H1 (cell line): ENCODE measurements around the gene MSH4. TPM values are rescaled to one million over a fixed set of nuclear protein-coding genes. Genes with fewer than 3 reads are reported as not detected.

Experiments used
- ASH2L ChIP-seq: fragments of 200-600, 300-600 bp; sonication (generic); IDR thresholded peaks from one replicate; pipeline ENCODE4 v1.7.1; 2017; ENCODE audit warnings: low read length
- KDM4A ChIP-seq: IDR thresholded peaks from one replicate; pipeline ENCODE4 v1.7.1; 2012; ENCODE audit warnings: low read depth, mild to moderate bottlenecking, moderate library complexity, low read length, inconsistent platforms; ENCODE audit not compliant: severe bottlenecking
- MAFK ChIP-seq: IDR thresholded peaks from 2 replicates; pipeline ENCODE4 v1.6.1; 2012; ENCODE audit warnings: low read depth, mild to moderate bottlenecking, improper control_type of control experiment, low read length
- SUZ12 ChIP-seq: fragments of 200-600 bp; sonication (generic); IDR thresholded peaks from 2 replicates; pipeline ENCODE4 v1.6.1; 2012; ENCODE audit warnings: mild to moderate bottlenecking, inconsistent platforms, low read length, moderate library complexity, mixed read lengths
- YY1 ChIP-seq: IDR thresholded peaks from 2 replicates; pipeline ENCODE4 v1.6.1; 2011; ENCODE audit warnings: low read depth, mild to moderate bottlenecking, low read length
- polyA plus RNA-seq, 7 experiments: library from polyadenylated mRNA; depleted of rRNA in 3 of 7; stranded (reverse) in 5 of 7; unstranded in 2 of 7; fragments of >200 nt in 5 of 7; fragments of 200-250 nt in 2 of 7; gene quantifications; 1 replicate in 5 of 7; 2 replicates in 1 of 7; 4 replicates in 1 of 7; pipeline versions ENCODE4 v1.2.1 to v1.2.3, GENCODE V29; 2011 to 2013; ENCODE audit warnings: missing spikeins in 2 of 7, mixed read lengths in 2 of 7
- total RNA-seq: library from RNA; stranded (reverse); fragmentation: NEBNext Ultra II Directional; extraction: Animal tissue kit (Norgen Biotek cat#: 25700); gene quantifications from 2 replicates; pipeline ENCODE4 v1.2.1, GENCODE V29; 2021
- TF ChIP-seq, protein P1 (sequence below): fragments of 300-600 bp; sonication (generic); IDR thresholded peaks from 2 replicates; pipeline ENCODE4 v1.7.1; 2012; ENCODE audit warnings: low read length, moderate library complexity, mild to moderate bottlenecking, inconsistent platforms; ENCODE audit not compliant: insufficient replicate concordance

The MSH4 gene
- total and polyA plus RNA-seq, 2 of the 8 experiments (the other 6 are each of a cell fraction or from before 2014, with no cell fraction given), result 0.03 to 0.22 TPM

DNA sequence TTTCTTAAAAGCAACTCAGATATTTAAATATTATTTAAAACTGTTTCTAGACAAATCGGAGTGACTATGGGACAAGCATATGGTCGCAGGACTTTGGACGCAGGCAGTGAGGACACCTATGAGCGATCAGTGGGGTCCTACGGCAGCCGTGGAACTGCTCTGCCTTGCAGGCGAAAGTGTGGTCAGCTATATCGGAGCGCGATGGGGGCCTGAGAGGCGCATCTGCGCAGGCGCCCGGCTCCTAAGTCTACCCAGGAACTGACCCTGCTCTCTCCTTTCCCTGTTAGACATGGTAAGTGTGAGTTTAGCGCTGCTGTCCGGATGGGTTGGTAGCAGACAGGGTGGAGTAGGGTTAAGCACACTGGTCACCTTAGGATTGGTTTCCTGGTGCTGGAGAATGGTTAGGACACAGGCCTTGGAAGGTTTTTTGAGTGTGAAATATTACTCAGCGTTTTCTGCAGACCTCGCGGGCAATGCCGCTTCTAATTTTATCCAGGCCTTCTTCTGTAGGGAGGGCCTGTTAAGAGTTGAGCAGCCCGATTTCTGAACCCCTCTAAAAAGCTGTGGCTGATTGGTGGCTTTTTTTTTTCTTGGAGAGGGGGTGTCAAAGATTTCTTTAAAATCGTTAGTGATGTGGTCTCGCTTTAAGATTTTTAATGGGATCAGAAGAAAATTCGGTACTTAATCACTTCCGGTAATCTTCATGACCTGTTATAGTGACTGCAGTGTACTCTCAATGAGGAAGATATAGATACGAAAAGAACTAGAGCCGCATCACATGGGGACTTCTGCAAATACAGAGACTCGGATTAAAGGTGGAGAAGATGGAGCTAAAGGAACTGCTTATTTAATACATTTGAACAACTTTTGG, 10.5 kb upstream of the MSH4 start, which contains the start of gene RABGGTB (continued):
- TF ChIP-seq YY1 (no peak), SUZ12 (no peak), KDM4A (no peak), ASH2L (no peak), MAFK (no peak)
- TF ChIP-seq, protein P1, sequence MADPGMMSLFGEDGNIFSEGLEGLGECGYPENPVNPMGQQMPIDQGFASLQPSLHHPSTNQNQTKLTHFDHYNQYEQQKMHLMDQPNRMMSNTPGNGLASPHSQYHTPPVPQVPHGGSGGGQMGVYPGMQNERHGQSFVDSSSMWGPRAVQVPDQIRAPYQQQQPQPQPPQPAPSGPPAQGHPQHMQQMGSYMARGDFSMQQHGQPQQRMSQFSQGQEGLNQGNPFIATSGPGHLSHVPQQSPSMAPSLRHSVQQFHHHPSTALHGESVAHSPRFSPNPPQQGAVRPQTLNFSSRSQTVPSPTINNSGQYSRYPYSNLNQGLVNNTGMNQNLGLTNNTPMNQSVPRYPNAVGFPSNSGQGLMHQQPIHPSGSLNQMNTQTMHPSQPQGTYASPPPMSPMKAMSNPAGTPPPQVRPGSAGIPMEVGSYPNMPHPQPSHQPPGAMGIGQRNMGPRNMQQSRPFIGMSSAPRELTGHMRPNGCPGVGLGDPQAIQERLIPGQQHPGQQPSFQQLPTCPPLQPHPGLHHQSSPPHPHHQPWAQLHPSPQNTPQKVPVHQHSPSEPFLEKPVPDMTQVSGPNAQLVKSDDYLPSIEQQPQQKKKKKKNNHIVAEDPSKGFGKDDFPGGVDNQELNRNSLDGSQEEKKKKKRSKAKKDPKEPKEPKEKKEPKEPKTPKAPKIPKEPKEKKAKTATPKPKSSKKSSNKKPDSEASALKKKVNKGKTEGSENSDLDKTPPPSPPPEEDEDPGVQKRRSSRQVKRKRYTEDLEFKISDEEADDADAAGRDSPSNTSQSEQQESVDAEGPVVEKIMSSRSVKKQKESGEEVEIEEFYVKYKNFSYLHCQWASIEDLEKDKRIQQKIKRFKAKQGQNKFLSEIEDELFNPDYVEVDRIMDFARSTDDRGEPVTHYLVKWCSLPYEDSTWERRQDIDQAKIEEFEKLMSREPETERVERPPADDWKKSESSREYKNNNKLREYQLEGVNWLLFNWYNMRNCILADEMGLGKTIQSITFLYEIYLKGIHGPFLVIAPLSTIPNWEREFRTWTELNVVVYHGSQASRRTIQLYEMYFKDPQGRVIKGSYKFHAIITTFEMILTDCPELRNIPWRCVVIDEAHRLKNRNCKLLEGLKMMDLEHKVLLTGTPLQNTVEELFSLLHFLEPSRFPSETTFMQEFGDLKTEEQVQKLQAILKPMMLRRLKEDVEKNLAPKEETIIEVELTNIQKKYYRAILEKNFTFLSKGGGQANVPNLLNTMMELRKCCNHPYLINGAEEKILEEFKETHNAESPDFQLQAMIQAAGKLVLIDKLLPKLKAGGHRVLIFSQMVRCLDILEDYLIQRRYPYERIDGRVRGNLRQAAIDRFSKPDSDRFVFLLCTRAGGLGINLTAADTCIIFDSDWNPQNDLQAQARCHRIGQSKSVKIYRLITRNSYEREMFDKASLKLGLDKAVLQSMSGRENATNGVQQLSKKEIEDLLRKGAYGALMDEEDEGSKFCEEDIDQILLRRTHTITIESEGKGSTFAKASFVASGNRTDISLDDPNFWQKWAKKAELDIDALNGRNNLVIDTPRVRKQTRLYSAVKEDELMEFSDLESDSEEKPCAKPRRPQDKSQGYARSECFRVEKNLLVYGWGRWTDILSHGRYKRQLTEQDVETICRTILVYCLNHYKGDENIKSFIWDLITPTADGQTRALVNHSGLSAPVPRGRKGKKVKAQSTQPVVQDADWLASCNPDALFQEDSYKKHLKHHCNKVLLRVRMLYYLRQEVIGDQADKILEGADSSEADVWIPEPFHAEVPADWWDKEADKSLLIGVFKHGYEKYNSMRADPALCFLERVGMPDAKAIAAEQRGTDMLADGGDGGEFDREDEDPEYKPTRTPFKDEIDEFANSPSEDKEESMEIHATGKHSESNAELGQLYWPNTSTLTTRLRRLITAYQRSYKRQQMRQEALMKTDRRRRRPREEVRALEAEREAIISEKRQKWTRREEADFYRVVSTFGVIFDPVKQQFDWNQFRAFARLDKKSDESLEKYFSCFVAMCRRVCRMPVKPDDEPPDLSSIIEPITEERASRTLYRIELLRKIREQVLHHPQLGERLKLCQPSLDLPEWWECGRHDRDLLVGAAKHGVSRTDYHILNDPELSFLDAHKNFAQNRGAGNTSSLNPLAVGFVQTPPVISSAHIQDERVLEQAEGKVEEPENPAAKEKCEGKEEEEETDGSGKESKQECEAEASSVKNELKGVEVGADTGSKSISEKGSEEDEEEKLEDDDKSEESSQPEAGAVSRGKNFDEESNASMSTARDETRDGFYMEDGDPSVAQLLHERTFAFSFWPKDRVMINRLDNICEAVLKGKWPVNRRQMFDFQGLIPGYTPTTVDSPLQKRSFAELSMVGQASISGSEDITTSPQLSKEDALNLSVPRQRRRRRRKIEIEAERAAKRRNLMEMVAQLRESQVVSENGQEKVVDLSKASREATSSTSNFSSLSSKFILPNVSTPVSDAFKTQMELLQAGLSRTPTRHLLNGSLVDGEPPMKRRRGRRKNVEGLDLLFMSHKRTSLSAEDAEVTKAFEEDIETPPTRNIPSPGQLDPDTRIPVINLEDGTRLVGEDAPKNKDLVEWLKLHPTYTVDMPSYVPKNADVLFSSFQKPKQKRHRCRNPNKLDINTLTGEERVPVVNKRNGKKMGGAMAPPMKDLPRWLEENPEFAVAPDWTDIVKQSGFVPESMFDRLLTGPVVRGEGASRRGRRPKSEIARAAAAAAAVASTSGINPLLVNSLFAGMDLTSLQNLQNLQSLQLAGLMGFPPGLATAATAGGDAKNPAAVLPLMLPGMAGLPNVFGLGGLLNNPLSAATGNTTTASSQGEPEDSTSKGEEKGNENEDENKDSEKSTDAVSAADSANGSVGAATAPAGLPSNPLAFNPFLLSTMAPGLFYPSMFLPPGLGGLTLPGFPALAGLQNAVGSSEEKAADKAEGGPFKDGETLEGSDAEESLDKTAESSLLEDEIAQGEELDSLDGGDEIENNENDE, result no peak
